K562 (cell line): ENCODE measurements around the gene DCUN1D2. TPM values are rescaled to one million over a fixed set of nuclear protein-coding genes. Genes with fewer than 3 reads are reported as not detected.

ENCODE experiments used
- ARNT ChIP-seq, 2 experiments: fragments of 450-650 bp; IDR thresholded peaks; 2 replicates each; pipeline ENCODE4 v1.6.1; 2016; ENCODE audit warnings: mild to moderate bottlenecking in 1 of 2
- ATF1 ChIP-seq, 2 experiments: fragments of 450-650 bp in 1 of 2; IDR thresholded peaks; 2 replicates each; pipeline ENCODE4 v1.6.1; 2016; ENCODE audit warnings: missing compliant biosample characterization in 1 of 2, missing genetic modification characterization in 1 of 2
- BCOR ChIP-seq: fragments of 450-650 bp; IDR thresholded peaks from 2 replicates; pipeline ENCODE4 v1.6.1; 2016
- BHLHE40 ChIP-seq: IDR thresholded peaks from 2 replicates; pipeline ENCODE4 v1.6.1; 2011; ENCODE audit warnings: low read length, improper control_type of control experiment
- BRD9 ChIP-seq: fragments of 450-650 bp; IDR thresholded peaks from 2 replicates; pipeline ENCODE4 v1.6.1; 2018; ENCODE audit warnings: low read depth; ENCODE audit not compliant: partially characterized antibody
- CBFA2T2 ChIP-seq: fragments of 450-650 bp; conservative IDR thresholded peaks from 2 replicates; pipeline ENCODE4 v1.6.1; 2017; ENCODE audit warnings: mild to moderate bottlenecking
- DPF2 ChIP-seq: fragments of 450-650 bp; IDR thresholded peaks from 2 replicates; pipeline ENCODE4 v1.6.1; 2016
- EP300 ChIP-seq: IDR thresholded peaks from 2 replicates; pipeline ENCODE4 v1.6.1; 2012; ENCODE audit warnings: low read length, improper control_type of control experiment
- GATA2 ChIP-seq: sonication (generic); formaldehyde crosslinking; IDR thresholded peaks from 2 replicates; pipeline ENCODE4 v1.4.0; 2020; ENCODE audit warnings: mild to moderate bottlenecking, missing genetic modification reagents
- GTF2A2 ChIP-seq: IDR thresholded peaks from 2 replicates; pipeline ENCODE4 v1.6.1; 2016; ENCODE audit warnings: mild to moderate bottlenecking, missing genetic modification characterization, missing compliant biosample characterization
- ILK ChIP-seq: fragments of 450-650 bp; IDR thresholded peaks from 2 replicates; pipeline ENCODE4 v1.6.1; 2016; ENCODE audit warnings: missing genetic modification characterization, low read depth, mild to moderate bottlenecking, missing compliant biosample characterization, moderate library complexity, borderline replicate concordance
- KLF16 ChIP-seq: IDR thresholded peaks from 2 replicates; pipeline ENCODE4 v1.6.1; 2016; ENCODE audit warnings: antibody characterized with exemption
- MBD2 ChIP-seq: sonication (generic); IDR thresholded peaks from 2 replicates; pipeline ENCODE4 v1.6.1; 2016; ENCODE audit warnings: low read depth, borderline replicate concordance
- MTA2 ChIP-seq: fragments of 450-650 bp; IDR thresholded peaks from 2 replicates; pipeline ENCODE4 v1.6.1; 2016; ENCODE audit warnings: low read depth
- NFIC ChIP-seq: fragments of 450-650 bp; IDR thresholded peaks from 2 replicates; pipeline ENCODE4 v1.6.1; 2017; ENCODE audit warnings: mild to moderate bottlenecking, inconsistent platforms
- POLR2AphosphoS5 ChIP-seq: IDR thresholded peaks from 2 replicates; pipeline ENCODE4 v1.6.1; 2011; ENCODE audit warnings: mild to moderate bottlenecking, low read depth, low read length, moderate library complexity; ENCODE audit not compliant: control insufficient read depth, insufficient read depth
- TAL1 ChIP-seq: fragments of 450-650 bp; IDR thresholded peaks from 2 replicates; pipeline ENCODE4 v1.6.1; 2016; ENCODE audit warnings: mild to moderate bottlenecking
- TBL1XR1 ChIP-seq, 2 experiments: IDR thresholded peaks; 2 replicates each; pipeline ENCODE4 v1.6.1; 2012; ENCODE audit warnings: improper control_type of control experiment in 2 of 2, low read length in 2 of 2, mild to moderate bottlenecking in 1 of 2
- TRIM24 ChIP-seq, 2 experiments: fragments of 450-650 bp; IDR thresholded peaks; 2 replicates each; pipeline ENCODE4 v1.6.1; 2016
- ZEB2 ChIP-seq: fragments of 450-650 bp; IDR thresholded peaks from 2 replicates; pipeline ENCODE4 v1.6.1; 2016
- ZNF551 ChIP-seq: fragments of 250-450 bp; sonication (Bioruptor Pico); IDR thresholded peaks from 2 replicates; pipeline ENCODE4 v1.5.0; 2021; ENCODE audit warnings: mild to moderate bottlenecking, moderate library complexity
- polyA plus RNA-seq, 8 experiments: library from polyadenylated mRNA; depleted of rRNA in 4 of 8; stranded (reverse) in 5 of 8; unstranded in 3 of 8; fragments of >200 nt; fragmentation: Nextera tagmentation in 2 of 8; fragmentation: Illumina TruSeq in 1 of 8; extraction: Ambion mirVana in 2 of 8; extraction: Trizol in 1 of 8; gene quantifications; 2 replicates each; pipeline versions ENCODE4 v1.2.1 to v1.2.3, GENCODE V29; 2011 to 2014; ENCODE audit warnings: inconsistent platforms in 1 of 8, missing spikeins in 1 of 8
- total RNA-seq, 7 experiments: library from RNA; depleted of rRNA in 6 of 7; stranded (reverse); fragments of >200 nt in 6 of 7; fragmentation: Illumina TruSeq in 2 of 7; extraction: Trizol in 2 of 7; gene quantifications; 2 replicates each; pipeline versions ENCODE4 v1.2.1 to v1.2.3, GENCODE V29; 2011 to 2021; ENCODE audit warnings: low replicate concordance in 1 of 7
- TF ChIP-seq, protein P1 (sequence below): fragments of 450-650 bp; IDR thresholded peaks from 2 replicates; pipeline ENCODE4 v1.6.1; 2017; ENCODE audit warnings: mild to moderate bottlenecking, moderate library complexity
- TF ChIP-seq, protein P2 (sequence below): sonication (generic); IDR thresholded peaks from 2 replicates; pipeline ENCODE4 v1.6.1; 2016
- TF ChIP-seq, protein P3 (sequence below): fragments of 450-650 bp; formaldehyde crosslinking; IDR thresholded peaks from 2 replicates; pipeline ENCODE4 v1.4.0; 2020; ENCODE audit warnings: mild to moderate bottlenecking
- TF ChIP-seq, protein P4 (sequence below), 2 experiments: fragments of 450-650 bp; conservative IDR thresholded peaks; 2 replicates each; pipeline ENCODE4 v1.6.1; 2017; ENCODE audit warnings: mild to moderate bottlenecking in 2 of 2, moderate library complexity in 2 of 2
- TF ChIP-seq, protein P5 (sequence below): sonication (generic); formaldehyde crosslinking; IDR thresholded peaks from 2 replicates; pipeline ENCODE4 v1.8.0; 2023; ENCODE audit warnings: mild to moderate bottlenecking, missing genetic modification reagents

Gene DCUN1D2
- total and polyA plus RNA-seq, 9 of the 15 experiments (the other 6 are each of a cell fraction or from before 2014, with no cell fraction given), result 2.1 to 16.8 (median 11.1) TPM

DNA sequence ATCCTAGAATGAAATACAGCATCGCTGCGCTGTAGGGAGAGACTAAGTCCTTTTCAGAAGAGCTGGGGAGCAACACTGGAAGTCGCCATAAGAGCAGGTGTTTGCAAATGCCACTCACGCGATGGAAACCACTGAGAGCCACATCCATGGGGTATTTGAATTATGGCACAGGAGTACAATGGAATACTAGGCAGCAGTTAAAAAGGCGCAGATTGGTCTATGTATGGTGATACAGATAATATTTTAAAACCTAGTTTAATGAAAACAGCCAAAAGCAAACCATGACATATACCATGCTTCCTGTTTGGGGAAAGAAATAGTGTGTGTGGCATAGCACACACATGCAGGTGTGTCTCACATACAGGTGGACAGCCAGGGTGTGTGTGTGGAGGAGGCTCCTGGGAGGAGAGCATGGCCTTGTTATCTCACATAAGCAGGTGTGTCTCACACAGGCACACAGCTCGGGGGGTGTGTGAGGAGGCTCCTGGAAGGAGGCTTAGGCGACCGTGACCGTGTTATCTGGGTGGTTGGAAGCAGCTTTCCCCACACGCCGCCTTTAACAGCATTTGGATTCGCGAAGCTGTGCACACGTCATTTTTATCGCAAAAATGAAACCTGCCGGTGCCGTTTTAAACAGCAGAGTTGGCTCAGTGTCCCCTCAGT is 70.8 kb downstream of the DCUN1D2 start (continued):
- TF ChIP-seq, protein P1, sequence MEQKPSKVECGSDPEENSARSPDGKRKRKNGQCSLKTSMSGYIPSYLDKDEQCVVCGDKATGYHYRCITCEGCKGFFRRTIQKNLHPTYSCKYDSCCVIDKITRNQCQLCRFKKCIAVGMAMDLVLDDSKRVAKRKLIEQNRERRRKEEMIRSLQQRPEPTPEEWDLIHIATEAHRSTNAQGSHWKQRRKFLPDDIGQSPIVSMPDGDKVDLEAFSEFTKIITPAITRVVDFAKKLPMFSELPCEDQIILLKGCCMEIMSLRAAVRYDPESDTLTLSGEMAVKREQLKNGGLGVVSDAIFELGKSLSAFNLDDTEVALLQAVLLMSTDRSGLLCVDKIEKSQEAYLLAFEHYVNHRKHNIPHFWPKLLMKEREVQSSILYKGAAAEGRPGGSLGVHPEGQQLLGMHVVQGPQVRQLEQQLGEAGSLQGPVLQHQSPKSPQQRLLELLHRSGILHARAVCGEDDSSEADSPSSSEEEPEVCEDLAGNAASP, result no peak
- TF ChIP-seq BRD9, result no peak
- TF ChIP-seq TRIM24 (IDR thresholded peaks at IDR 0.05), result peak; percentile 70 to 74; a peak in 3 of 4 replicates
- TF ChIP-seq KLF16, result 0 out of 2 replicates have a peak, but pooled peaks have one; percentile 6
- TF ChIP-seq ILK (tag), result no peak
- no peak for TF ChIP-seq ATF1 (CRISPR knock-in tag; IDR thresholded peaks at IDR 0.05)
- peak; percentile 57 for TF ChIP-seq ATF1 (tag; IDR thresholded peaks at IDR 0.05)
- TF ChIP-seq BHLHE40, result peak; percentile 57
- TF ChIP-seq EP300, result peak; percentile 32; the same call in 1 of the 2 replicates
- no peak for TF ChIP-seq MBD2
- TF ChIP-seq, protein P2, sequence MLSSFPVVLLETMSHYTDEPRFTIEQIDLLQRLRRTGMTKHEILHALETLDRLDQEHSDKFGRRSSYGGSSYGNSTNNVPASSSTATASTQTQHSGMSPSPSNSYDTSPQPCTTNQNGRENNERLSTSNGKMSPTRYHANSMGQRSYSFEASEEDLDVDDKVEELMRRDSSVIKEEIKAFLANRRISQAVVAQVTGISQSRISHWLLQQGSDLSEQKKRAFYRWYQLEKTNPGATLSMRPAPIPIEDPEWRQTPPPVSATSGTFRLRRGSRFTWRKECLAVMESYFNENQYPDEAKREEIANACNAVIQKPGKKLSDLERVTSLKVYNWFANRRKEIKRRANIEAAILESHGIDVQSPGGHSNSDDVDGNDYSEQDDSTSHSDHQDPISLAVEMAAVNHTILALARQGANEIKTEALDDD, result no peak
- TF ChIP-seq, protein P3, sequence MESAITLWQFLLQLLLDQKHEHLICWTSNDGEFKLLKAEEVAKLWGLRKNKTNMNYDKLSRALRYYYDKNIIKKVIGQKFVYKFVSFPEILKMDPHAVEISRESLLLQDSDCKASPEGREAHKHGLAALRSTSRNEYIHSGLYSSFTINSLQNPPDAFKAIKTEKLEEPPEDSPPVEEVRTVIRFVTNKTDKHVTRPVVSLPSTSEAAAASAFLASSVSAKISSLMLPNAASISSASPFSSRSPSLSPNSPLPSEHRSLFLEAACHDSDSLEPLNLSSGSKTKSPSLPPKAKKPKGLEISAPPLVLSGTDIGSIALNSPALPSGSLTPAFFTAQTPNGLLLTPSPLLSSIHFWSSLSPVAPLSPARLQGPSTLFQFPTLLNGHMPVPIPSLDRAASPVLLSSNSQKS, result no peak
- peak; percentile 52; the same call in 1 of the 2 replicates for TF ChIP-seq POLR2AphosphoS5
- TF ChIP-seq DPF2, result peak; percentile 68
- TF ChIP-seq NFIC, result peak; percentile 55
- TF ChIP-seq ZNF551 (CRISPR knock-in tag), result no peak
- no peak for TF ChIP-seq TBL1XR1 (IDR thresholded peaks at IDR 0.05; ENCODE audit: low read length in 2 of 2)
- no peak; the same call in none of the 2 replicates for TF ChIP-seq BCOR
- peak; percentile 60; the same call in 1 of the 2 replicates for TF ChIP-seq MTA2
- peak; percentile 77 for TF ChIP-seq TAL1
- no peak for TF ChIP-seq ARNT (IDR thresholded peaks at IDR 0.05)
- peak; percentile 83; the same call in 1 of the 2 replicates for TF ChIP-seq ZEB2
- TF ChIP-seq CBFA2T2, result peak; percentile 83
- TF ChIP-seq, protein P4, sequence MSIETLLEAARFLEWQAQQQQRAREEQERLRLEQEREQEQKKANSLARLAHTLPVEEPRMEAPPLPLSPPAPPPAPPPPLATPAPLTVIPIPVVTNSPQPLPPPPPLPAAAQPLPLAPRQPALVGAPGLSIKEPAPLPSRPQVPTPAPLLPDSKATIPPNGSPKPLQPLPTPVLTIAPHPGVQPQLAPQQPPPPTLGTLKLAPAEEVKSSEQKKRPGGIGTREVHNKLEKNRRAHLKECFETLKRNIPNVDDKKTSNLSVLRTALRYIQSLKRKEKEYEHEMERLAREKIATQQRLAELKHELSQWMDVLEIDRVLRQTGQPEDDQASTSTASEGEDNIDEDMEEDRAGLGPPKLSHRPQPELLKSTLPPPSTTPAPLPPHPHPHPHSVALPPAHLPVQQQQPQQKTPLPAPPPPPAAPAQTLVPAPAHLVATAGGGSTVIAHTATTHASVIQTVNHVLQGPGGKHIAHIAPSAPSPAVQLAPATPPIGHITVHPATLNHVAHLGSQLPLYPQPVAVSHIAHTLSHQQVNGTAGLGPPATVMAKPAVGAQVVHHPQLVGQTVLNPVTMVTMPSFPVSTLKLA (conservative IDR thresholded peaks at IDR 0.05), result peak in 1 of 2 experiments; percentile 24; a peak in 1 of 4 replicates
- TF ChIP-seq GATA2 (CRISPR knock-in tag), result no peak; the same call in 1 of the 2 replicates
- TF ChIP-seq GTF2A2 (tag), result no peak
- TF ChIP-seq, protein P5, sequence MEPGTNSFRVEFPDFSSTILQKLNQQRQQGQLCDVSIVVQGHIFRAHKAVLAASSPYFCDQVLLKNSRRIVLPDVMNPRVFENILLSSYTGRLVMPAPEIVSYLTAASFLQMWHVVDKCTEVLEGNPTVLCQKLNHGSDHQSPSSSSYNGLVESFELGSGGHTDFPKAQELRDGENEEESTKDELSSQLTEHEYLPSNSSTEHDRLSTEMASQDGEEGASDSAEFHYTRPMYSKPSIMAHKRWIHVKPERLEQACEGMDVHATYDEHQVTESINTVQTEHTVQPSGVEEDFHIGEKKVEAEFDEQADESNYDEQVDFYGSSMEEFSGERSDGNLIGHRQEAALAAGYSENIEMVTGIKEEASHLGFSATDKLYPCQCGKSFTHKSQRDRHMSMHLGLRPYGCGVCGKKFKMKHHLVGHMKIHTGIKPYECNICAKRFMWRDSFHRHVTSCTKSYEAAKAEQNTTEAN, result no peak
